Right atrium auricular region (tissue), 2 donors: ENCODE data around the gene FXYD3. TPM values are rescaled to one million over a fixed set of nuclear protein-coding genes. Genes with fewer than 3 reads are reported as not detected.

Source experiments
- DNase-seq: peaks from one replicate; pipeline ENCODE4 v3.0.0-alpha.2; 2019; ENCODE audit warnings: low spot score
- H3K27ac ChIP-seq, 2 donors: fragments of 200-600 bp; sonication (generic); 1 replicate in 1 of 2; 2 replicates in 1 of 2; pipeline ENCODE4 v1.5.1; 2016 to 2019
- H3K27me3 ChIP-seq, 2 donors: fragments of 200-600 bp; sonication (generic); one replicate each; pipeline versions ENCODE4 v1.5.1 to v1.6.0; 2017 to 2019
- H3K36me3 ChIP-seq: fragments of 200-600 bp; sonication (generic); one replicate; pipeline ENCODE4 v1.5.1; 2016
- H3K4me1 ChIP-seq, 2 donors: fragments of 200-600 bp; sonication (generic); one replicate each; pipeline versions ENCODE4 v1.5.1 to v1.6.0; 2017 to 2019
- H3K4me3 ChIP-seq, 2 donors: fragments of 200-600 bp; sonication (generic); 1 replicate in 1 of 2; 2 replicates in 1 of 2; pipeline ENCODE4 v1.5.1; 2017 to 2019; ENCODE audit warnings: mild to moderate bottlenecking in 1 of 2, moderate library complexity in 1 of 2
- H3K9me3 ChIP-seq, 2 donors: fragments of 200-600 bp; sonication (generic); one replicate each; pipeline ENCODE4 v1.5.1; 2019
- CTCF ChIP-seq, 2 donors: fragments of 200-600 bp; sonication (generic); IDR thresholded peaks; one replicate each; pipeline ENCODE4 v1.5.1; 2019; ENCODE audit warnings: antibody characterized with exemption in 2 of 2
- total RNA-seq, 2 donors: library from RNA; depleted of rRNA; stranded (reverse); fragments of >200 nt; gene quantifications; one replicate each; pipeline ENCODE4 v1.1.0, GENCODE V29; 2016

The FXYD3 gene
- total RNA-seq, 2 donors from 2014 or later = 0.98 to 1.6 TPM

GRCh38 chr19:35169221-35169995, 53.8 kb downstream of the FXYD3 start:
- H3K27ac ChIP-seq = no peak overlapping the region
- no peak for DNase-seq
- H3K4me3 ChIP-seq = no peak overlapping the region
- no peaks in the 10 kb centered on the region for H3K27me3 ChIP-seq
- TF ChIP-seq CTCF (IDR thresholded peaks at IDR 0.05) = no peak
- peaks cover 0 to 19% of the 10 kb centered on the region in 2 donors for H3K9me3 ChIP-seq
- peaks cover 27% of the 10 kb centered on the region for H3K36me3 ChIP-seq
- H3K4me1 ChIP-seq = no peaks in the 10 kb centered on the region

GRCh38 chr19:35170359-35171061, 54.9 kb downstream of the FXYD3 start:
- no peak for DNase-seq
- Histone ChIP-seq H3K27ac (no peak overlapping the region), H3K9me3 (peaks cover 0 to 12% of the 10 kb centered on the region in 2 donors), H3K27me3 (no peaks in the 10 kb centered on the region), H3K4me3 (no peak overlapping the region), H3K36me3 (peaks cover 17% of the 10 kb centered on the region), H3K4me1 (no peaks in the 10 kb centered on the region)
- TF ChIP-seq CTCF (IDR thresholded peaks at IDR 0.05) = no peak

GRCh38 chr19:35171730-35172129, 56.1 kb downstream of the FXYD3 start:
- no peak for DNase-seq
- H3K27ac ChIP-seq = no peak overlapping the region

More at GRCh38 chr19:35171730-35172129, 56.1 kb downstream of the FXYD3 start:
- no peaks in the 10 kb centered on the region for H3K4me1 ChIP-seq
- H3K36me3 ChIP-seq = peaks cover 5% of the 10 kb centered on the region
- TF ChIP-seq CTCF (IDR thresholded peaks at IDR 0.05) = no peak
- no peaks in the 10 kb centered on the region for H3K27me3 ChIP-seq
- H3K4me3 ChIP-seq = no peak overlapping the region
- H3K9me3 ChIP-seq = peaks cover 0 to under 1% of the 10 kb centered on the region in 2 donors

Other genes with a start within 250 kb of the FXYD3 start
- 1 to 10 TPM; 1.5 to 1.7 TPM for gene ZNF30, start 188.9 kb upstream of the FXYD3 start, total RNA-seq
- 1 to 10 TPM; 4.4 to 5.9 TPM for gene ZNF792, start 151.6 kb upstream of the FXYD3 start, total RNA-seq
- 10 to 100 TPM; 29.6 to 37.7 TPM for gene GRAMD1A, start 115.5 kb upstream of the FXYD3 start, total RNA-seq
- gene SCN1B, start 85.4 kb upstream of the FXYD3 start, total RNA-seq = 100 to 1,000 TPM in 1 of 2 donors, 10 to 100 TPM in 1; 57.3 to 119 TPM
- gene HPN, start 74.1 kb upstream of the FXYD3 start, total RNA-seq = 1 to 10 TPM; 2.5 to 7.2 TPM
- gene LGI4, start 19.2 kb downstream of the FXYD3 start, total RNA-seq = 10 to 100 TPM; 10.9 to 42.5 TPM
- gene FXYD1, start 23.0 kb downstream of the FXYD3 start, total RNA-seq = 100 to 1,000 TPM; 166 to 175 TPM
- not detected for gene FXYD7, start 27.4 kb downstream of the FXYD3 start, total RNA-seq
- 10 to 100 TPM; 31.3 to 77.7 TPM for gene FXYD5, start 38.9 kb downstream of the FXYD3 start, total RNA-seq
- not detected for gene FAM187B, start 112.9 kb downstream of the FXYD3 start, total RNA-seq
- 10 to 100 TPM in 1 of 2 donors, 1 to 10 TPM in 1; 7.6 to 20.1 TPM for gene LSR, start 133.2 kb downstream of the FXYD3 start, total RNA-seq
- 100 to 1,000 TPM; 130 to 180 TPM for gene USF2, start 153.1 kb downstream of the FXYD3 start, total RNA-seq
- 100 to 1,000 TPM in 1 of 2 donors, not detected in 1; 146 TPM for gene HAMP, start 166.7 kb downstream of the FXYD3 start, total RNA-seq
- gene MAG, start 176.3 kb downstream of the FXYD3 start, total RNA-seq = not detected
- 1 to 10 TPM in 1 of 2 donors, not detected in 1; 1.4 TPM for gene CD22, start 213.4 kb downstream of the FXYD3 start, total RNA-seq
- gene FFAR1, start 232.1 kb downstream of the FXYD3 start, total RNA-seq = not detected
- not detected for gene FFAR3, start 242.6 kb downstream of the FXYD3 start, total RNA-seq